SK-N-SH (cell line): ENCODE results near the gene FOXB1. TPM values are rescaled to one million over a fixed set of nuclear protein-coding genes. Genes with fewer than 3 reads are reported as not detected.

ENCODE experiments used
- CTCF ChIA-PET: fragments of 300-600, 350-600 bp; formaldehyde crosslinking; extraction: SDS; loops from one replicate; lab custom pipeline; 2021; lab: Yijun Ruan, JAX
- POLR2A ChIA-PET: fragments of 350-600 bp; sonication (Branson Sonifier 250); formaldehyde crosslinking; extraction: SDS; loops from one replicate; lab custom pipeline; 2020; ENCODE audit warnings: antibody characterized with exemption, inconsistent platforms; lab: Yijun Ruan, JAX
- DNase-seq: peaks from one replicate; pipeline ENCODE4 v3.0.0; 2012
- H2AFZ ChIP-seq: fragments of 200-600 bp; sonication (generic); 2 replicates; pipeline ENCODE4 v1.8.1; 2016; ENCODE audit warnings: antibody characterized with exemption, mild to moderate bottlenecking, low read depth
- H3F3A ChIP-seq: fragments of 200-600 bp; sonication (generic); replicated peaks from 2 replicates; pipeline ENCODE3; 2016; ENCODE audit warnings: antibody characterized with exemption, mild to moderate bottlenecking; ENCODE audit not compliant: insufficient read depth
- H3K27ac ChIP-seq, 2 experiments: fragments of 200-500 bp in 1 of 2; fragments of 200-600 bp in 1 of 2; sonication (Bioruptor generic) in 1 of 2; sonication (generic), shearing (Covaris generic) in 1 of 2; 2 replicates each; pipeline versions ENCODE4 v1.5.1 to v1.6.1; 2014 to 2016; ENCODE audit warnings: low read depth in 2 of 2, inconsistent platforms in 1 of 2, low read length in 1 of 2, mild to moderate bottlenecking in 1 of 2, mixed read lengths in 1 of 2
- H3K27me3 ChIP-seq: fragments of 200-600 bp; sonication (generic), shearing (Covaris generic); 2 replicates; pipeline ENCODE4 v1.6.1; 2016; ENCODE audit warnings: mixed run types; ENCODE audit not compliant: insufficient read depth
- H3K36me3 ChIP-seq, 2 experiments: fragments of 200-500 bp in 1 of 2; fragments of 200-600 bp in 1 of 2; sonication (Bioruptor generic) in 1 of 2; sonication (generic) in 1 of 2; replicated peaks in 1 of 2; 2 replicates each; pipeline versions ENCODE3 to v1.5.1; 2014 to 2016; ENCODE audit warnings: low read length in 1 of 2, mild to moderate bottlenecking in 1 of 2; ENCODE audit not compliant: insufficient read depth in 2 of 2, control insufficient read depth in 1 of 2
- H3K4me1 ChIP-seq, 2 experiments: fragments of 200-500 bp in 1 of 2; fragments of 200-600 bp in 1 of 2; sonication (Bioruptor generic) in 1 of 2; sonication (generic), shearing (Covaris generic) in 1 of 2; 2 replicates each; pipeline versions ENCODE4 v1.5.1 to v1.6.1; 2014 to 2016; ENCODE audit warnings: low read depth in 1 of 2, low read length in 1 of 2, mixed run types in 1 of 2; ENCODE audit not compliant: insufficient read depth in 2 of 2, control insufficient read depth in 1 of 2
- H3K4me2 ChIP-seq: fragments of 200-600 bp; sonication (generic), shearing (Covaris generic); 2 replicates; pipeline ENCODE4 v1.6.1; 2017; ENCODE audit warnings: mixed run types
- H3K4me3 ChIP-seq, 2 experiments: fragments of 200-500 bp in 1 of 2; fragments of 200-600 bp in 1 of 2; sonication (Bioruptor generic) in 1 of 2; sonication (generic), shearing (Covaris generic) in 1 of 2; 2 replicates each; pipeline versions ENCODE4 v1.5.1 to v1.8.1; 2014 to 2016; ENCODE audit warnings: low read depth in 2 of 2, inconsistent platforms in 1 of 2, low read length in 1 of 2, mild to moderate bottlenecking in 1 of 2, mixed read lengths in 1 of 2, moderate library complexity in 1 of 2
- H3K79me2 ChIP-seq: fragments of 200-600 bp; sonication (generic); 2 replicates; pipeline ENCODE4 v1.8.1; 2017; ENCODE audit warnings: mild to moderate bottlenecking; ENCODE audit not compliant: insufficient read depth
- H3K9ac ChIP-seq: fragments of 200-600 bp; sonication (generic); 2 replicates; pipeline ENCODE4 v1.6.1; 2017; ENCODE audit warnings: mixed run types
- H3K9me2 ChIP-seq: fragments of 200-600 bp; sonication (generic); 2 replicates; pipeline ENCODE4 v1.6.1; 2017; ENCODE audit warnings: mixed run types
- H3K9me3 ChIP-seq: fragments of 200-600 bp; sonication (generic); 2 replicates; pipeline ENCODE4 v1.6.1; 2017; ENCODE audit warnings: mixed run types, mild to moderate bottlenecking, moderate library complexity
- H4K20me1 ChIP-seq: fragments of 200-600 bp; sonication (generic); 2 replicates; pipeline ENCODE4 v1.6.1; 2017; ENCODE audit warnings: mild to moderate bottlenecking, mixed run types; ENCODE audit not compliant: insufficient read depth
- CTCF ChIP-seq: fragments of 200-600 bp; sonication (generic); IDR thresholded peaks from 2 replicates; pipeline ENCODE4 v1.6.1; 2017; ENCODE audit warnings: antibody characterized with exemption, mild to moderate bottlenecking, moderate library complexity
- EP300 ChIP-seq, 2 experiments: IDR thresholded peaks; 2 replicates each; pipeline versions ENCODE4 v1.4.0 to v1.6.1; 2012; ENCODE audit warnings: borderline replicate concordance in 1 of 2, low read depth in 1 of 2, low read length in 1 of 2
- FOXJ3 ChIP-seq: sonication (generic); formaldehyde crosslinking; IDR thresholded peaks from 2 replicates; pipeline ENCODE4 v1.5.1; 2020; ENCODE audit warnings: mild to moderate bottlenecking, missing genetic modification reagents
- GABPA ChIP-seq: IDR thresholded peaks from 2 replicates; pipeline ENCODE4 v1.4.0; 2012; ENCODE audit warnings: low read depth, mild to moderate bottlenecking
- GATA2 ChIP-seq: sonication (generic); formaldehyde crosslinking; IDR thresholded peaks from 2 replicates; pipeline ENCODE4 v1.5.0; 2020; ENCODE audit warnings: mild to moderate bottlenecking, missing genetic modification reagents
- NFIC ChIP-seq: IDR thresholded peaks from 2 replicates; pipeline ENCODE4 v1.4.0; 2012; ENCODE audit warnings: borderline replicate concordance
- NRF1 ChIP-seq: IDR thresholded peaks from 2 replicates; pipeline ENCODE4 v1.6.1; 2012; ENCODE audit warnings: low read depth, mild to moderate bottlenecking, low read length
- POLR2AphosphoS5 ChIP-seq: IDR thresholded peaks from 2 replicates; pipeline ENCODE4 v1.6.1; 2012; ENCODE audit warnings: low read depth, low read length
- RAD21 ChIP-seq: IDR thresholded peaks from 2 replicates; pipeline ENCODE4 v1.6.1; 2012; ENCODE audit warnings: mild to moderate bottlenecking, low read length
- RCOR1 ChIP-seq: fragments of 150-350 bp; IDR thresholded peaks from 2 replicates; pipeline ENCODE4 v1.6.1; 2017; ENCODE audit warnings: antibody characterized with exemption, low read length
- REST ChIP-seq: IDR thresholded peaks from 2 replicates; pipeline ENCODE4 v1.6.1; 2012; ENCODE audit warnings: mild to moderate bottlenecking, low read depth, low read length, moderate library complexity
- RXRA ChIP-seq: IDR thresholded peaks from 2 replicates; pipeline ENCODE4 v1.4.0; 2012; ENCODE audit warnings: low read depth, mild to moderate bottlenecking, borderline replicate concordance
- TCF12 ChIP-seq: IDR thresholded peaks from 2 replicates; pipeline ENCODE4 v1.4.0; 2012
- USF2 ChIP-seq: fragments of 150-350 bp; IDR thresholded peaks from 2 replicates; pipeline ENCODE4 v1.6.1; 2017; ENCODE audit warnings: antibody characterized with exemption, low read length, low read depth, borderline replicate concordance
- ZBTB33 ChIP-seq: IDR thresholded peaks from 2 replicates; pipeline ENCODE4 v1.4.0; 2012; ENCODE audit warnings: low read depth, borderline replicate concordance
- WGBS: methylation state at CpG from one replicate; pipeline ENCODE4 v1.1.6; 2017; ENCODE audit warnings: low lambda C conversion rate; 5-methylcytosine and 5-hydroxymethylcytosine counted together
- polyA plus RNA-seq, 3 experiments: library from polyadenylated mRNA; depleted of rRNA; stranded (reverse); fragments of >200 nt; gene quantifications; 2 replicates each; pipeline ENCODE4 v1.2.3, GENCODE V29; 2012

FOXB1 gene
- polyA plus RNA-seq, 1 of the 3 experiments (the other 2 are of a cell fraction), result not detected

DNA sequence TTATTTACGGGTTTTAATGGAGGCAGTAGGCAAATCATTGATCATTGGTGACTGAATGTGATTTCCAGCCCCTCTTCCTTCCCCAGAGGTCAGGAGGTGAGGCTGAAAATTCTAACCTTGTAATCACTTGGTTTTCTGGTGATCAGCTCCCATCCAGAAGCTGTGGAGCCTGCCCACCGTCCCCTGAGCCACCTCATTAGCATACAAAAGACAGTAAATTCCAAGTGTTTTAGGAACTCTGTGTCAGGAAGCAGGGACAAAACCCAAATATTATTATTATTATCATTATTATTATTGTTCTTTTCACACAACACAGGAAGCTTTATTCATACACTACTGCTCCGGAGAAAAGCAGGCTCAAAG, 18.2 kb downstream of the FOXB1 start:
- no peaks in the 10 kb centered on the region for H4K20me1 ChIP-seq
- no peak overlapping the region for H3K4me3 ChIP-seq
- WGBS, result 23% methylated on average over 3 of the region's 3 CpGs
- H3K36me3 ChIP-seq, result no peaks in the 10 kb centered on the region
- no peaks in the 10 kb centered on the region for H3K9me2 ChIP-seq
- H2AFZ ChIP-seq, result no peak overlapping the region
- H3K9me3 ChIP-seq, result no peaks in the 10 kb centered on the region
- POLR2A ChIA-PET, result no interaction called here
- no peak overlapping the region for H3K27ac ChIP-seq
- H3K9ac ChIP-seq, result no peak overlapping the region
- DNase-seq, result no peak
- H3K4me1 ChIP-seq, result no peaks in the 10 kb centered on the region
- no peak for TF ChIP-seq POLR2AphosphoS5
- TF ChIP-seq NRF1, result no peak
- no peak for TF ChIP-seq GABPA
- TF ChIP-seq ZBTB33, result no peak
- TF ChIP-seq USF2, result no peak
- no peak for TF ChIP-seq RXRA
- no peak for TF ChIP-seq EP300 (IDR thresholded peaks at IDR 0.05; ENCODE audit: borderline replicate concordance in 1 of 2, low read depth in 1 of 2, low read length in 1 of 2)
- TF ChIP-seq RCOR1, result no peak
- TF ChIP-seq, all 33 proteins: peak for 0
- H3F3A ChIP-seq, result no peaks in the 10 kb centered on the region
- H3K27me3 ChIP-seq, result peaks cover 12% of the 10 kb centered on the region; the same call in 1 of the 2 replicates
- H3K79me2 ChIP-seq, result no peaks in the 10 kb centered on the region
- no peak overlapping the region for H3K4me2 ChIP-seq
- CTCF ChIA-PET, result no interaction called here

DNA sequence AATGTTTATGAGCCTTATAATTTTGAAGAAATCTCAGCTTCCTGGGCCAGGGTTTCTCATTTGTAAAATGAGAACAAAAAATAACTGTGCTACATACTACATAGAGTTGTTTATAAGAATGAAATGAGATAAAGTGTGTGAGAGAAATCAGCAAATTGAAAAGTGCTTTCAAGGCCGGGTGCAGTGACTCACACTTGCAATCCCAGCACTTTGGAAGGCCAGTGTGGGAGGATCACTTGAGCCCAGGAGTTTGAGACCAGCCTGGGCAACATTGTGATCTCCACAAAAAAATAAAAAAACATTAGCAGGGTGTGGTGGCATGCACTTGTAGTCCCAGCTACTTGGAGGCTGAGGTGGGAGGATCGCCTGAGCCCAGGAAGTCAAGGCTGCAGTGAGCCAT, 22.4 kb downstream of the FOXB1 start:
- H3K79me2 ChIP-seq, result no peaks in the 10 kb centered on the region
- no peak for DNase-seq
- H3K27ac ChIP-seq, result no peak overlapping the region
- POLR2A ChIA-PET, result no interaction called here
- no peak overlapping the region for H3K9ac ChIP-seq
- H3F3A ChIP-seq, result no peaks in the 10 kb centered on the region
- H2AFZ ChIP-seq, result no peak overlapping the region
- no peaks in the 10 kb centered on the region for H3K9me3 ChIP-seq
- no peaks in the 10 kb centered on the region for H3K9me2 ChIP-seq
- H3K36me3 ChIP-seq, result no peaks in the 10 kb centered on the region
- H3K27me3 ChIP-seq, result peaks cover 12% of the 10 kb centered on the region; the same call in 1 of the 2 replicates
- H3K4me3 ChIP-seq, result no peak overlapping the region
- no peaks in the 10 kb centered on the region for H3K4me1 ChIP-seq
- WGBS, result 0% methylated on average over 2 of the region's 2 CpGs
- no peaks in the 10 kb centered on the region for H4K20me1 ChIP-seq
- no peak overlapping the region for H3K4me2 ChIP-seq
- CTCF ChIA-PET, result no interaction called here
- TF ChIP-seq RAD21 (no peak), REST (no peak), GATA2 (CRISPR knock-in tag) (no peak), USF2 (no peak), CTCF (no peak), NFIC (no peak), FOXJ3 (CRISPR knock-in tag) (no peak), EP300 (IDR thresholded peaks at IDR 0.05; ENCODE audit: borderline replicate concordance in 1 of 2, low read depth in 1 of 2, low read length in 1 of 2) (no peak), TCF12 (no peak), GABPA (no peak), NRF1 (no peak), ZBTB33 (no peak)
